NCI-H2171 (cell line): Measurements from ENCODE around the gene ARID1B.

Source experiments
- DNase-seq: peaks from one replicate; lab custom pipeline; 2025; lab: John Stamatoyannopoulos, UW

ARID1B gene

DNA sequence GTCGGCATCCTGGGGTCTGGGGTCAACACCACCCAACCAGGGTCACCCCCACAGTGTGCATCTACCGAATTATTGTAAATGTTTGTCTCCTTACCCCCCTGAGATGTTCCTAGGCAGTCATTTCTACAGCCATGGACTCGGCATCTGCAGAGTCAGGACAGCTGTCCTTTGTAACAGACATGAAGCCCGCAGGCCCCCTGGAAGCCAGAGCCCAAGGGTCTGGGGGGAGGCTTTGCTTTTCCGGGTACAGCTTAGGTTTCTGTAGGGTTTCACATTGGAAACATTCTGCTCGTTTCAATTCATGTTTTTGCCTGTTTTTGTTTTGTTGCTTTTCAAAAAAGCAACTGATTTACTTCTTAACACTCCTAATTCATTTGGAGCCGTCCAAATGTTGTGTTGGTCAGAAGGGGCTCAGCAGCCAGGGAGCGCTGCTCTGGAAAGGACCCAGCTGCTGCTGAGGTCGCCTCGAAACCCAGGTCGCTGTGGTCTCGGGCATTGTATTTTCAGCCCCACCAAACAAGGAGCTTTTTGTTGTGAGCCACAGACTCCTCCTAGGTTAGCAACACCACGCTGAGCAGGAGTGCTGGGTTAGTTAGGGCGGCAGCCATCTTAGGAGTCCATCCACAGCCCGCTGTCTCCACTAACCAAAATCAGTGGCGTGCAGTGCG is 385.7 kb downstream of the ARID1B start:
- no peak for DNase-seq

DNA sequence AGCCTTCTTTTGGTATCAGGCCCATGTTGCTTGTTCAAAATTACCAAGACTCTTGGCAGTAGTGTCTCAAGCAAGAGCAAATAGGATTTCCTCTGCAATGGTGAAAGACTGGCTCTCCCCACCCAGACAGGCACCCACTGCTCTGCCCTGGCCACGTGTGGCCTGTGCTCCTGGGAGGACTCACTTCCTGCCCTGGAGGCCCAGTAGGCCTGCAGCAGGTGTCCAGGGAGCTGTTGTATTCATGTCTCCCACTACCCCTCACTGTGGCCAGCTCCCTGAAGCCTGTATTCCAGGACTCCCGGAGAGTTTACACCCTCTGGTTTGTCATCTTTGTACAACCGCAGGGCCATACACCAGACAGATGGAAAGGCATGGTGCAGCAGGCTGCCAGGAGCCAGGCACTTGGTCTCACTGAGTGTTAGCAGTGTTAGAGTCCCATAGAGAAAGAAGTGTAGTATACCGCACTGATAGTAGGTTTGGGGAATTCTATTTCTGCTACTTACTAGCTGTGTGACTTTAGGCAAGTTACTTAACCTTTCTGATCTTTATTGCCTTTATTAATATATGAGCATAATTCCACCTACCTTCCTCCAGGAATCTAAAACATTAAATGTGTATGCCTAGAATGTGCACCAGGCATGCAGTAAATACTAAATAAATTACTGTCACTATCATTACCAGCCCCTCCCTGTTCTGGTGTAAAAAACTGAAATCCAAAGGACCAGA is 386.4 kb downstream of the ARID1B start:
- no peak for DNase-seq

DNA sequence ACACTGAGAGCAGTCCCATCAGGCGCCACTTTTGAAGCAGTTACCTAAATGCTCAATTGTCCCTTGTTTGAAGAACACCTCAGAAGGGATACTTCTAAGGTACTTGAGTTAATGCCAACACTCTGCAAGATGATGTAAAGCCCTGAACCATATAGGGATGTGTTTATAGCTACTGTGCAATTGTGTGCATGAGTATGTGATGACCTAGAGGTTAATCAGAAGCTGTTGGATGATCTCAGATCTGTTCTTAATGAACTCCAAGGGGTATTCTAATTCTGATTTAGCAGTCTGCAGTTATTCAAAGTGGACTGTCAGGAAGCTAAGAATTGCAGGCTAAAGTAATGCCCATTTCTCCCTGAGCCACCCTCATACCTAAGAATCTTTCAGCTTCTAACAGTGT is 387.8 kb downstream of the ARID1B start:
- no peak for DNase-seq

DNA sequence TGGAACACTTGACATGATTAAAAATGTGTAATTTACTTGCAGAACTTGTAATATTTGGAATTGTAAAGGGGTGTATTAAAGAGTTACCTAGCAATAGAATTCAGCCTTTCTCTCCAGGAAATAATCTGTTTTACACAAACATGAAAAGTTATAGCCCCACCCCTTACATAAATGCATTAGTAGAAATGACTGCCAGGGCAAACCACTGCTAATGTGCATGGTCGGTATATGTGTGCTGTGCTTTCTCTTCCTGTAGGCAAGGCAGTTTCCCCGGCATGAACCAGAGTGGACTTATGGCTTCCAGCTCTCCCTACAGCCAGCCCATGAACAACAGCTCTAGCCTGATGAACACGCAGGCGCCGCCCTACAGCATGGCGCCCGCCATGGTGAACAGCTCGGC is 389.6 kb downstream of the ARID1B start:
- no peak for DNase-seq

DNA sequence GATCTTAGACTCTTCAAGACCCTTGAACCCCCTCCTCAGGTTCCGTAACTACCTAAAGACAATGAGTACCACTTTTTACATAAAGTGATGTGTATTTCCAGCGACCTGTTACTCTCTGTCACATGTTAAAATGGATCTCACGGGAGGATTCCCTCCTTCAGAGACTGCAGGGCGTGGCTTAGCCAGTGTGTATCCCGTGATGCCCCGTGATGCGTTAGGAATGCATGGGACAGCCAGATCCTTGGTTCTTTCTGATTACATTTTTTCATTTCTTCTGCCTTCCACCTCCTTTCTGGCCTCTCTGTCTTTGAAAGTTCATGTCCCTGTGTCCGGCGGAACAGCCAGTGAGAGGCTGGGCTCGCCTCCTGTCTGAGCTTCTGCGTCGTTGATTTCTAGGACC is 390.7 kb downstream of the ARID1B start:
- DNase-seq = no peak

DNA sequence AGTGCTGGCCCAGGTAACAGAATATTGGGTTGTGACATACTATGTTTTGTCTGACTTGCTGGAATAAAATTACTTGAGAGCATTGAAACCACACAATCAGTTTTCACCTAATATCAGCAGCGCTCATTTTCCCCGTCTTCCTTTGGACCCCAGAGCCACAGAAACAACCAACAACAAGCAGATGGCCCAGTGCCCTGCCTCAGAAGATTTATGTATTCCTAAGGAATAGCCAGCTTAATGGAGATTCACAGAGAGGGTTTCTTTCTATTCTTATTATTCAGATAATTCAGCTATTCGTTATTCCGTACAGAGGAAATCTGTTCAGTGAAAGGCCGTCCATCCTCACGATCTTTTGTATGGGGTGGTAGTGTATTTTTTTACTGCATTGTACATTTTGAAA is 391.3 kb downstream of the ARID1B start:
- no peak for DNase-seq

DNA sequence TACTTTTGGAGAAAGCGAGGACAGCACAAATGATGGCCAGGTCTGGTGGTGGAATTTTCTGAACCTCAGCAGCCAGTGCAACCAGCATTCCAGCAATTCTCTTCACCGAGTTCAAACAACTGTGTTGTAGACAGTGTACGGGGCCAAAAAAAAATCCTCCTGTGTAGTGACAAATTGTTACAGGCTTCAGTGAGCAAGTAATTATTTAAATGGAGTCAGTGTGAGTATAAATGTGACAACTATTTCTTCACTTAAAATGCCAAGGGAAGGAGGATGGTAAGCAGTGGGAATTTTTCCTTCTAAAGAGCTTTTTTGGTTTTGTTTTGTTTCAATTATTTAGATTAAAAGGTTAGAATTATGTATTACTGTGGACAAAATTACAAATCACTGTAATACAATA is 392.0 kb downstream of the ARID1B start:
- no peak for DNase-seq

DNA sequence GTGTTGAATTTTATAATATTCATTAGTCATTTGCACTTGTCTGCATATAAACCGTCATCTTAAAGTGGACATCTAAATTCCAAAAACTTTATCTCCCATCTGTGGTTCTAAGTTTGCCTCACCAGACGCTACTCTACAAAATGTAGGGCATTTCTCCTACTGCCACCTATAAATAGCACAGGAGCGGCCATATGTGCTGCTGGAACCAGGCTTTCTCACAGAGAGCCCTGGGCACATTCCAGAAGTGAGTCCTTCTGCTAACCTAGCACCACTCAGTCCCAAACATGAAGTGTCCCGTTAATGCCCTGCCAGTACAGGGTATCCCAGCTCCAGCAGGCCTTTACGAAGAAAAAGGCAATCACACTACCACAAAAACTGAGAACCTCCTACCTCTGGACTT is 392.5 kb downstream of the ARID1B start:
- DNase-seq = no peak

DNA sequence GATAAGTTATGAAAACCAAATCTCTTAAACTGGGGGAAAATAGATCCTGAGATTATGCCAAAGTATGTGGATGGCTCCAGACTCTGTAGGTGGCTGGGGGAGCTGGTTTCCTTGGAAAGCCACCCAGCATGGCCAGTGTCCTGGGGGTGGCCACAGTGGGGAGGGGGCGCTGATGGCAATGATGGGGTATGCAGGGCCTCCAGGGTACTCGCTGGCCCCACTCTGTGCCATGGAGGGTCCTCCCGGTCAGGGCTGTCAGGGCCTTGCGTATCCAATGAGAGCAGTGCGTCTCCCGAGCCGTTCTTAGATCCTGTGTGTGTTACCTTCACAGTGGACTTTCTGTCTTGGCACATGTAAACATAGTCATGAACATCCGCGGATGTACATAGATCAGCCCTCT is 393.4 kb downstream of the ARID1B start:
- no peak for DNase-seq

DNA sequence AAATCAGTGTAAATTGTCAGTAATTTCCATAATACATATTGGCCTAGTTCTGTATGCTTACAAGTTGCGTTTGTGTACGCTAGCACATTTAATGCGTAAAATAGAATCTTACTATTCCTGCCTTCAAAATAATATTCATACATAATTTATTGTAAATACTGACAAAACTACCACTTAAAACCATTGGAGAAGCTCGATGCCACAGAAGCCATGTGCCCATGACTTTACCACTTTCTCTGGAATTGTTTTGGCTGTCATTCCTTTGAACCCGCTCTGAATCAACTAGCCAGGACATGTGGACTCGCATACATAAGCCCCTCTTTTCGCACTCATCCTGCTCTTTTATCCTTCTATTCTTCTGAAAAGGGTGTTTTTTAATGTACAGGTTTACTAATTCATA is 394.6 kb downstream of the ARID1B start:
- no peak for DNase-seq

DNA sequence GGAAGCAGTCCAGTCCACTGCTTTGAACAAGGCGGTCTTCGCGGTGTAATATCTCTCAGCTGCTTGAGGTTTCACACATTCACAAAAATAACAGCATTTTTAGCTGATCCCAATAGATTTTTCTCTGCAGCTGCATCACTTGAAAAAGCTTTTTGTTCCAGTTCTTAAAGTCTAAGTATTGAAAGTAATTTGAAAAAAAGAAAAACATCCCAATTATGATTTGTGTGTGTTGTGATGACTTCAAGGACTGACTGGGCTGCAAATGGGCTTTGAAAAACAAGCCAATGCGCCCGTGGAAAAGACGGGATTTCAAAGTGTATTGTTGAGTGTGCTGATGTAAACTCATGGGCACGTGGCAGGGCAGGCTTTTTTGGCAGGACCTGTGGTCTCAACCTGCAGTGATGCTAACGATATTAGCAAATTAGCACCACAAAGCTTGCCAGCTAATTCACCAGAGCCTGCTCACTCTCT is 395.1 kb downstream of the ARID1B start:
- no peak for DNase-seq

DNA sequence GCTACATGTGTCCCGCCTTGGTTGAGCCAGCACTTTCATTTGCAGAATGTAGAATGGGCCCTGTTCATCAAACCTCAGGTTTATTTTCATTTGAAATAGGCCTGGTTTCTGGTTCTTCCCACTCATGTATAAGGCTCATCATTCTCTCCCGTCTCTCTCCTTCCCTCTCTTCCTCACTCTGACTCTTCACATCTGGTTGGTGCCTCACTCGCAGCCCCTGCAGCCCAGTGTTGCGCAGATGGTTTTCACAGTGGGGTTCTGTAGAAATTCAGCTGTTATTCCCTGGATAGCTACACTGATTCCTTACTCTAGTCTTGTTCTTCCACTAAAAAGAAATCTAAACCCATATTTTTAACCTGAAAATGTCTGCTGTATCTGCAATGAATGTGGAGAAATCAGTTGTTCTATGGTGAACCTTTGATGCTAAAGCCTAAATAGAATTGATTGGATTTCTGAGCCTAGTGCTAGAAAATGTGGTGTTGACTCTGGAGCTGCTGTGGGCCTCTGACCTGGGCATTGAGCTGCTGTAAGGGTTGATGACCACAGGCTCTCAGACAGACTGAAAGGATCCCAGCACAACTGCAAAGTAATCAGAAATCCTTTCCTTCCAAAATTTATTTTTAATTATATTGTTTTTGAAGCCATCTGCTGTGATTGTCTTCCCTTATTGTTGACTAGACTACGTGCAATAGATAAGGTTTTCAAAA is 395.8 kb downstream of the ARID1B start:
- no peak for DNase-seq

DNA sequence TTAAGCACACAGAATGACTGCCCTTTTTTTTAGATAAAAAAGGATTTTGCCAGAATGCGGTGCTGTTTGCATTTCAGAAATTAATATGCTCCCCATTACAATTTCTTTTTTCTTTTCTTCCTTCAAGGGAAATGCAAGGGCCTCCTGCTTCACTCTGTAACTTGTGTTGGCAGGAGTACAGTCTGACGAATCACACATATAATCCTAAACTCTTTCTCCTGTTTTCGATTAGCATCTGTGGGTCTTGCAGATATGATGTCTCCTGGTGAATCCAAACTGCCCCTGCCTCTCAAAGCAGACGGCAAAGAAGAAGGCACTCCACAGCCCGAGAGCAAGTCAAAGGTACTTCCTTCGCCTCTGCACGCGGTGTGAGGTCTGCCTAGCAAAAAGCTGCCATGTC is 396.6 kb downstream of the ARID1B start:
- DNase-seq = no peak

DNA sequence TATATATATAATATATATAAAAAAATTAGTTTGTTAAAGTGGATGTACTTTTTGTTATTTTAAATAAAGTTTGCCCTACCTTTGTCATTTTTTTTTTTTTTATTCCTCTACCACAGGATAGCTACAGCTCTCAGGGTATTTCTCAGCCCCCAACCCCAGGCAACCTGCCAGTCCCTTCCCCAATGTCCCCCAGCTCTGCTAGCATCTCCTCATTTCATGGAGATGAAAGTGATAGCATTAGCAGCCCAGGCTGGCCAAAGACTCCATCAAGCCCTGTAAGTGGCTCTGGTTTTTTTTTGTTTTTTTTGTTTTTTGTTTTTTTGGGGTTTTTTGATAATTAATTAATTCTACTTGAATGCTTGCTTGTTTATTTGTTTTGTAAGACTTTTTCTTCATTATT is 397.6 kb downstream of the ARID1B start:
- DNase-seq = no peak

DNA sequence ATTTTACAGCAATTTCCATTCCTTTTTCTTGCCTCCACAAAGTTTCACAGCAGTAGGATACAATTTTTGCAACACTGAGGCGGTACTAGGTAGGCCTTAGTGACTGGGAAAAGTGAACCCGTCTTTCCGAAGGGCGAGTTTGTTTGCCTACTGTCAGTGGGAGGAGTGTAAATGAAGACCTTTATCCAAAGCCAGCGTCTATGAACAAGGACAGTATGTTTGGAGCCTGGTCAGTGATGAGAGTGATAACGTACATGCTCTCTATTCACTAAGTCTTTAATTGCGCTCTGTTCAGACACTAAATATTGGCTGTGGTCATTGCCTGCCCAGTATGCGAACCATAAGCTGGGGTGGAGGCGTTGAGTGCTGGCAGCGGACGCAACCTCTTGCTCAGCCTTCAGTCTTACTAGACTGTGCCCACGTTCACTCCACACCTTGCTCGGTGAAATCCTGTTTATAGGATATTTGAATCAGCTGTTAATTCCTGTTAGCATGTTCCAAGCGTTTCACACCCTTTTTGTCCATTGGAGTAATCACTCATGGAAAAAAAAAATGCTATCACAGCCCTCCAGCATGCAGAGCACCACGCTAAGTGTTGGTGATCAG is 400.7 kb downstream of the ARID1B start:
- no peak for DNase-seq

DNA sequence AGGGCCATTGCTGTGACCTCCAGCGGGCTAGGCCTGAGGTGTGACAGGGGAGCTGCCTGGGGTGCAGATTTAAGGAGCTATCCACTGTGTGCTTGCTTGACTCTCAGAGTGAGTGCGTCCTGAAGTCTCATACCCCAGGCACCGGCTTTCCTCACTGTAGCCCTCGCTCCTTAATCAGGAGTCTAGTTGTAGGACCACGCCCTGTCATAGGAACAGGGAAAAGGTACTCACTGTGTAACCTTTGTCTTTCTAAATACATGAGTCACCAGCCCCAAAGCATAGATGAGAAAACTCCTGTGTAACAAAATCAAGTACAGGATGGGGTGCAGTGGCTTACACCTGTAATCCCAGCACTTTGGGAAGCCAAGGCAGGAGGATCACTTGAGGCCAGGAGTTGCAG is 404.5 kb downstream of the ARID1B start:
- DNase-seq = no peak

DNA sequence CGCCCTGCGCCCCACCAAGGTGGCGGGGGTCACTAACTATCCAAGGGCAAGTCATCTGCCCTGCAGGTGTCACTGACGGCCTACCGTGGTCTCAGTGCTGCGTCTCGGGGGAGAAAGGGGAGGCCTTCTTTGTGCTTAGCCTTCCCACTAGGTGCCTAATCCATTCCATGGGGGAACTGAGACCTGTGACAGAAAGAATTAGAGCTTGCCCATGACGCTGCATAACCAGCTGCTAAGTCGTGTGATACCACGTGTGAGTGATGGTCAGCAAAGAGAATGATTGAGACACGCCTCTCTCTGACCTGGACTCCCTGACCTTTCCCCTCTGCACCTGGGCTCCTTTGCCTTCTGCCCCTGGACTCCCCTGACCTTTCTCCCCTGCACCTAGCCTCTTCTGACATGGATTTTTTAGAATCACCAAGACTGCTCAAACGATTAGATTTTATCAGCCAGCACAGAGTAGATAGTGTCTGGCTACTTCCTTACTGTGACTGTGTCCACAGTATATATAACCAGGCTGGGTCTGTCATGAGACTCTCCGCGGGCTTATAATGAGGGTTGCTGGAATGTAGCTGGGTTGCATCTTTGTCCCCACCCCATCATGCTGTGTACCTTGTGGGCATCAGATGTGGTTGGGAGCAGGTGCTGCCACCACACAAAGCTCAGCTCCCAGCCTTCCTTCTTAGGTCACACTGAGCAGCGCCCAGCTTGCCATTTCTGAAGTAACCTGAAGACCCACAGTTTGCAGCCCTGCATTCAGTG is 405.5 kb downstream of the ARID1B start:
- no peak for DNase-seq

DNA sequence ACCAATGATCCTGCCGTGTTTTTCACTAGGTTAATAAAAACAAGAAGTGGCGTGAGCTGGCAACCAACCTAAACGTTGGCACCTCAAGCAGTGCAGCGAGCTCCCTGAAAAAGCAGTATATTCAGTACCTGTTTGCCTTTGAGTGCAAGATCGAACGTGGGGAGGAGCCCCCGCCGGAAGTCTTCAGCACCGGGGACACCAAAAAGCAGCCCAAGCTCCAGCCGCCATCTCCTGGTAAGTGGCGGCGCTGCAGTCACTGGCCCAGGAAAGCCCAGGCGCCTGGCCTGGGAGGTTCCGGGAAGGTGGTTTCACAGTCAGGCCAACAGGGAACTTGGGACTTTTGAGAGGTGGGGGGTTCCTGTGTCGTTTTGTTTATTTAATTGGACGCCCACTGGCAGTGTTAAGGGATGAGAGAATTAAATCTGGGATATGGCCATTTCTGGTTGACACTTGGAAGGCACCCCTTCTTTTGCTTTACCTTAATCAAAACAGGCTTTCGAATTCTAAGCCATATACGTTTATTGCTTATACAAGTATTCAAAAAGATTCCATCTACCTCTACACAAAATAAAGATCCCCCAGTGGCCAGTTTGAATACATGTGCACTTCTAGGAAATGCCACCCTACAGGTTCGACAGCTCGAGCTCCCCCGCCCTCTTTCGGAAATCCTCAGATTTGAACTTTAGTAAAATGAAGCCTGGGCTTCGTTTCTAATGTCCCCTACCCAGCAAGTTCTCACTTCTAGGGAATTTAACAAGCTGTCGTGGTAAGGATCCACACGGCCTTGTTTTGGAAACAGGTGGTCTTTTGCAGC is 407.2 kb downstream of the ARID1B start:
- DNase-seq = no peak

DNA sequence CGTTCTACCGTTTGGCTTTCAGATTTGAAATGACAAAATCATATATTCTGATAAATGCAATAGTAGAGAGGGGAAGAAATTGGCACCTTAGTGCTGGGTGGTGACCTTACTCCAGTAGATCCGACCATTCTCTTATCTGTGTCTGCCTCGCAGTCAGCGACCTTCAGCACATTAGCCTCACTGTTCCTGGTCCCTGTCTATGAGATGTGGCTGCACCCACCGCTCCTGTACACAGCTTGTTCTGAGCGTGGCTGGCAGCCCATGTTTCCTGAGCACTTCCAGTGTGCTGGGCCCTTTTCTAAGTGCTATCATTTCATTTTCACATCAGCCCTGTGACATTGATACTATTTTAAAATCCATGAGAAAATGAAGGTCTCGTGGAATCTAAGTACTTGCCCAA is 408.0 kb downstream of the ARID1B start:
- no peak for DNase-seq

DNA sequence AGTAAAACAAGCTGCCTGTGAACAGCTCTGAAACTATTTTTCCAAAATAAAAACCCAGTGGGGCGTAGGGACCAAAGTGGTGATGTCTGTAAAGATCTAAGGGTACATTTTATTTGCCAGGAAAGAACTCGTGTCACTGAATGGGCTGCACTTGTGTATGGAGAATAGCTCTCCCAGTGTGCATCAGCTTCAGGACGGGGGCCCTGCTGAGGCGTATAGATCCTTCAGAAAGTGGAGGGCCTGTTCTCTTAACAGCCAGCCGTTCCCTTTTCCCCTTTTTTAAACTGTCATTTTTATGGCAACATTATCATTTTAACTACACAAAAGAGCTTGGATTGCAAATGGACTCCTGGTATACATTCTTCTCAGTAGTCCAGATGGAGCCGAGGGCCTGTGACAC is 408.8 kb downstream of the ARID1B start:
- DNase-seq = no peak

DNA sequence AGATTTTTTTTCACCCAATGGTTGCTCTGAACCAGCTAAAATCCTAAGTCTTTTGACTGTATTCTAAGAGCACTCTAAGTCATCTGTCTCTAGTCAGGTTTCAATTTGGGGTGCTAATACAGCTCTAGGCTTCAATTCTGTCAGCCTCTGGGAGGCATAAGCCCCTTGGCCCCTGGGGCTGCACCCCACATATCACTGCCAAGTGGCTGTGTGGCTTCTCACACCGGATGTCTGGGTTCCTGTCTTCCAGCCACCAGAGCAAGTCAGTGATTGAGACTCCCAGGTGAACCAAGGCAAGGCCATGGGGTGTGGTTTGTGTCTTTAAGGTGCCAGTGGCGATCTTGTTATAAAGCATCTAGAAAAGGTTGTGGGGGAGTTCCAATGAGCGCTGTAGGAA is 409.6 kb downstream of the ARID1B start:
- no peak for DNase-seq
